GM23338 (cell line): ENCODE data around the gene CFAP126. TPM values are rescaled to one million over a fixed set of nuclear protein-coding genes. Genes with fewer than 3 reads are reported as not detected.
"Not testable (repeated sequence)": the region's sequence is repeated elsewhere in the genome, so short reads cannot be mapped to it uniquely, and the experiment has no call there.

Experiments
- ATAC-seq: fragments of 200-7000 bp; cut with Tn5 transposase; 3 replicates; pipeline ENCODE4 v1.9.1; 2020
- DNase-seq: peaks from one replicate; pipeline ENCODE4 v3.0.0-alpha.2; 2015; ENCODE audit warnings: low spot score
- H2AFZ ChIP-seq: fragments of 200-600 bp; sonication (generic); 2 replicates; pipeline ENCODE4 v1.8.0; 2016; ENCODE audit warnings: antibody characterized with exemption, mild to moderate bottlenecking, moderate library complexity
- H3F3A ChIP-seq: fragments of 200-600 bp; sonication (generic); replicated peaks from 2 replicates; pipeline ENCODE4 v1.8.0; 2017; ENCODE audit warnings: antibody characterized with exemption, mixed run types, low read depth
- H3K27ac ChIP-seq: fragments of 200-600 bp; sonication (generic); 2 replicates; pipeline ENCODE4 v1.6.1; 2016; ENCODE audit warnings: low read depth
- H3K27me3 ChIP-seq: fragments of 200-600 bp; sonication (generic); 2 replicates; pipeline ENCODE4 v1.8.0; 2016; ENCODE audit warnings: mild to moderate bottlenecking, mixed run types, moderate library complexity; ENCODE audit not compliant: insufficient read depth
- H3K36me3 ChIP-seq: fragments of 200-600 bp; sonication (generic); 2 replicates; pipeline ENCODE4 v1.8.0; 2016; ENCODE audit warnings: mild to moderate bottlenecking; ENCODE audit not compliant: insufficient read depth
- H3K4me1 ChIP-seq: fragments of 200-600 bp; sonication (generic); 2 replicates; pipeline ENCODE4 v1.8.0; 2016; ENCODE audit warnings: mild to moderate bottlenecking, moderate library complexity; ENCODE audit not compliant: insufficient read depth
- H3K4me2 ChIP-seq: fragments of 200-600 bp; sonication (generic); 2 replicates; pipeline ENCODE4 v1.7.1; 2017; ENCODE audit warnings: mixed run types
- H3K4me3 ChIP-seq: fragments of 200-600 bp; sonication (generic); 2 replicates; pipeline ENCODE4 v1.6.1; 2016; ENCODE audit warnings: mixed run types
- H3K79me2 ChIP-seq: fragments of 200-600 bp; sonication (generic); replicated peaks from 2 replicates; pipeline ENCODE4 v1.8.0; 2017; ENCODE audit warnings: mild to moderate bottlenecking; ENCODE audit not compliant: insufficient read depth
- H3K9me2 ChIP-seq: fragments of 200-600 bp; sonication (generic); 2 replicates; pipeline ENCODE4 v1.8.0; 2017; ENCODE audit not compliant: insufficient read depth
- H4K20me1 ChIP-seq: fragments of 200-600 bp; sonication (generic); replicated peaks from 2 replicates; pipeline ENCODE4 v1.8.0; 2017; ENCODE audit warnings: mild to moderate bottlenecking; ENCODE audit not compliant: insufficient read depth
- H3K27ac Mint-ChIP-seq: 2 replicates; pipeline ENCODE4 v1.8.0; 2020; ENCODE audit warnings: inconsistent platforms, mild to moderate bottlenecking, moderate library complexity, mixed read lengths
- H3K27me3 Mint-ChIP-seq: 3 replicates; pipeline ENCODE4 v1.8.0; 2022; ENCODE audit warnings: low read depth, mild to moderate bottlenecking, moderate library complexity, mixed read lengths, inconsistent platforms; ENCODE audit not compliant: insufficient read depth, poor library complexity
- H3K36me3 Mint-ChIP-seq: 3 replicates; pipeline ENCODE4 v1.8.0; 2021; ENCODE audit warnings: low read depth, mild to moderate bottlenecking, inconsistent platforms, moderate library complexity, mixed read lengths
- H3K4me1 Mint-ChIP-seq: 3 replicates; pipeline ENCODE4 v1.8.0; 2020; ENCODE audit warnings: mild to moderate bottlenecking, inconsistent platforms, mixed read lengths
- H3K4me3 Mint-ChIP-seq: 3 replicates; pipeline ENCODE4 v1.8.0; 2021; ENCODE audit warnings: moderate library complexity, mild to moderate bottlenecking, inconsistent platforms, mixed read lengths
- H3K9me3 Mint-ChIP-seq: 3 replicates; pipeline ENCODE4 v1.8.0; 2020; ENCODE audit warnings: moderate library complexity, mild to moderate bottlenecking, inconsistent platforms, mixed read lengths
- CREB1 ChIP-seq: fragments of 250-450 bp; sonication (Bioruptor Pico); IDR thresholded peaks from 2 replicates; pipeline ENCODE4 v1.5.0; 2020; ENCODE audit warnings: low read depth, mild to moderate bottlenecking, moderate library complexity
- CTCF ChIP-seq, 2 experiments: fragments of 200-600 bp in 1 of 2; sonication (generic) in 1 of 2; conservative IDR thresholded peaks; 2 replicates each; pipeline versions ENCODE4 v1.5.1 to v1.6.1; 2016 to 2017; ENCODE audit warnings: antibody characterized with exemption in 2 of 2, low read depth in 2 of 2, mild to moderate bottlenecking in 2 of 2, moderate library complexity in 1 of 2
- EZH2 ChIP-seq: fragments of 200-600 bp; sonication (generic); IDR thresholded peaks from one replicate; pipeline ENCODE4 v1.8.0; 2017; ENCODE audit warnings: antibody characterized with exemption, mild to moderate bottlenecking, low read depth; ENCODE audit not compliant: unreplicated experiment
- EZH2phosphoT487 ChIP-seq: fragments of 200-600 bp; sonication (generic); IDR thresholded peaks from one replicate; pipeline ENCODE4 v1.8.1; 2018; ENCODE audit warnings: antibody characterized with exemption; ENCODE audit not compliant: unreplicated experiment
- POLR2AphosphoS5 ChIP-seq: IDR thresholded peaks from 2 replicates; pipeline ENCODE4 v1.6.1; 2016; ENCODE audit warnings: antibody characterized with exemption, low read depth
- STAT1 ChIP-seq: IDR thresholded peaks from one replicate; pipeline ENCODE4 v1.6.1; 2016; ENCODE audit warnings: antibody characterized with exemption; ENCODE audit not compliant: unreplicated experiment
- ZNF114 ChIP-seq: fragments of 250-450 bp; sonication (Bioruptor Pico); IDR thresholded peaks from 2 replicates; pipeline ENCODE4 v1.5.0; 2020; ENCODE audit warnings: mild to moderate bottlenecking, moderate library complexity
- ZNF331 ChIP-seq: fragments of 250-450 bp; sonication (Bioruptor Pico); IDR thresholded peaks from 2 replicates; pipeline ENCODE4 v1.5.0; 2020; ENCODE audit warnings: low read depth, mild to moderate bottlenecking, moderate library complexity
- polyA plus RNA-seq: library from polyadenylated mRNA; unstranded; fragments of >200 nt; fragmentation: Nextera tagmentation; extraction: Ambion mirVana; gene quantifications from 2 replicates; pipeline ENCODE4 v1.2.1, GENCODE V29; 2016
- small RNA-seq: library from RNA; depleted of rRNA; stranded (forward); fragments of <200 nt; gene quantifications from one replicate; pipeline ENCODE3, GENCODE V24; 2014; ENCODE audit warnings: low replicate concordance
- total RNA-seq: library from RNA; depleted of rRNA; stranded (reverse); fragments of >200 nt; shearing (Covaris generic); gene quantifications from 2 replicates; pipeline ENCODE4 v1.2.3, GENCODE V29; 2014; rRNA removed

CFAP126 gene
- total and polyA plus RNA-seq, 2 experiments from 2014 or later = not detected

- TF ChIP-seq ZNF114 (no peak), STAT1 (no peak), POLR2AphosphoS5 (no peak), EZH2 (no peak), ZNF331 (CRISPR knock-in tag) (no peak), CREB1 (no peak), CTCF (conservative IDR thresholded peaks at IDR 0.05; ENCODE audit: low read depth in 2 of 2) (no peak), EZH2phosphoT487 (no peak)
Observed at GRCh38 chr1:161330346-161330745, 37.3 kb downstream of the CFAP126 start (continued).

- no peaks in the 10 kb centered on the region for H3K27me3 ChIP-seq
- no peak for DNase-seq
- no peaks in the 10 kb centered on the region for H3K9me2 ChIP-seq
- H3K36me3 ChIP-seq = peaks cover 22% of the 10 kb centered on the region; the same call in 1 of the 2 replicates
- ATAC-seq = no peak
- TF ChIP-seq ZNF114 = no peak
- no peak for TF ChIP-seq CTCF (conservative IDR thresholded peaks at IDR 0.05; ENCODE audit: low read depth in 2 of 2)
- peaks cover 7% of the 10 kb centered on the region for H4K20me1 ChIP-seq
- Mint-ChIP-seq H3K27me3 (no peaks in the 10 kb centered on the region), H3K9me3 (no peaks in the 10 kb centered on the region), H3K36me3 (peaks cover 28% of the 10 kb centered on the region), H3K4me3 (no peak overlapping the region), H3K27ac (no peak overlapping the region), H3K4me1 (no peaks in the 10 kb centered on the region)
- H3K4me2 ChIP-seq = no peak overlapping the region
- H2AFZ ChIP-seq = no peak overlapping the region
- no peaks in the 10 kb centered on the region for H3K4me1 ChIP-seq
- no peaks in the 10 kb centered on the region for H3F3A ChIP-seq
- H3K4me3 ChIP-seq = no peak overlapping the region
- peaks cover 20% of the 10 kb centered on the region for H3K79me2 ChIP-seq
- H3K27ac ChIP-seq = no peak overlapping the region
Observed at GRCh38 chr1:161324020-161324419, 43.7 kb downstream of the CFAP126 start.

GRCh38 chr1:161315841-161316674, 51.6 kb downstream of the CFAP126 start:
- ATAC-seq, H3K27me3 ChIP-seq, H2AFZ ChIP-seq, H3K36me3 Mint-ChIP-seq, H3F3A ChIP-seq, H3K36me3 ChIP-seq, H3K9me3 Mint-ChIP-seq, H4K20me1 ChIP-seq, DNase-seq, H3K9me2 ChIP-seq, H3K27me3 Mint-ChIP-seq: not testable (repeated sequence)
- 0 out of 2 replicates have a peak overlapping the region, but pooled peaks have one; percentile 1 for H3K27ac ChIP-seq
- peak overlapping the region; percentile 89 for H3K4me2 ChIP-seq
- H3K79me2 ChIP-seq = peaks cover 49% of the 10 kb centered on the region
- peaks cover 25% of the 10 kb centered on the region for H3K4me1 ChIP-seq
- Mint-ChIP-seq H3K4me1 (peaks cover 22% of the 10 kb centered on the region), H3K4me3 (peak overlapping the region; percentile 98), H3K27ac (peak overlapping the region; percentile 29; the same call in 1 of the 2 replicates)
- H3K4me3 ChIP-seq = peak overlapping the region; percentile 91; the same call in 1 of the 2 replicates
- TF ChIP-seq CREB1 = peak; percentile 61; the same call in 1 of the 2 replicates

Small RNA genes lying within 50 kb of the gene (small RNA-seq; reads per million reads assigned to genes)
- gene AL592295.2 = not detected
- gene RNU6-481P = not detected

Other genes starting within 250 kb of the CFAP126 start
- gene PFDN2, start 249.8 kb downstream of the CFAP126 start, total RNA-seq = 19.7 and 45.6 TPM in 2 replicates
- gene PFDN2, start 249.8 kb downstream of the CFAP126 start, polyA plus RNA-seq = 352 and 395 TPM in 2 replicates
- gene NIT1, start 249.8 kb downstream of the CFAP126 start, total RNA-seq = 29.7 and 35.9 TPM in 2 replicates
- gene NIT1, start 249.8 kb downstream of the CFAP126 start, polyA plus RNA-seq = 38.0 and 43.0 TPM in 2 replicates
- 30.2 and 35.3 TPM in 2 replicates for gene DEDD, start 235.2 kb downstream of the CFAP126 start, total RNA-seq
- 20.7 and 22.8 TPM in 2 replicates for gene DEDD, start 235.2 kb downstream of the CFAP126 start, polyA plus RNA-seq
- 41.4 and 57.5 TPM in 2 replicates for gene UFC1, start 213.9 kb downstream of the CFAP126 start, total RNA-seq
- 74.5 and 77.0 TPM in 2 replicates for gene UFC1, start 213.9 kb downstream of the CFAP126 start, polyA plus RNA-seq
- 17.0 and 25.6 TPM in 2 replicates for gene USP21, start 208.4 kb downstream of the CFAP126 start, total RNA-seq
- gene USP21, start 208.4 kb downstream of the CFAP126 start, polyA plus RNA-seq = 17.9 and 20.0 TPM in 2 replicates
- 24.7 and 26.5 TPM in 2 replicates for gene PPOX, start 201.4 kb downstream of the CFAP126 start, total RNA-seq
- gene PPOX, start 201.4 kb downstream of the CFAP126 start, polyA plus RNA-seq = 39.6 and 46.2 TPM in 2 replicates
- 32.4 and 35.8 TPM in 2 replicates for gene B4GALT3, start 190.4 kb downstream of the CFAP126 start, total RNA-seq
- 23.3 and 24.2 TPM in 2 replicates for gene B4GALT3, start 190.4 kb downstream of the CFAP126 start, polyA plus RNA-seq
- gene ADAMTS4, start 168.8 kb downstream of the CFAP126 start, total RNA-seq = 4.7 and 5.2 TPM in 2 replicates
- 1.3 and 1.7 TPM in 2 replicates for gene ADAMTS4, start 168.8 kb downstream of the CFAP126 start, polyA plus RNA-seq
- 94.7 and 131 TPM in 2 replicates for gene NDUFS2, start 165.5 kb downstream of the CFAP126 start, total RNA-seq
- 54.0 and 56.7 TPM in 2 replicates for gene NDUFS2, start 165.5 kb downstream of the CFAP126 start, polyA plus RNA-seq
- gene FCER1G, start 152.6 kb downstream of the CFAP126 start, total RNA-seq = 0.74 TPM in 1 of 2 replicates, not detected in the other
- gene FCER1G, start 152.6 kb downstream of the CFAP126 start, polyA plus RNA-seq = 0.57 and 1.1 TPM in 2 replicates
- not detected in 2 replicates for gene APOA2, start 144.2 kb downstream of the CFAP126 start, total RNA-seq
- gene APOA2, start 144.2 kb downstream of the CFAP126 start, polyA plus RNA-seq = 2.7 TPM in 1 of 2 replicates, not detected in the other
- 12.9 and 22.3 TPM in 2 replicates for gene TOMM40L, start 141.8 kb downstream of the CFAP126 start, total RNA-seq
- gene TOMM40L, start 141.8 kb downstream of the CFAP126 start, polyA plus RNA-seq = 5.9 and 6.8 TPM in 2 replicates
- not detected in 2 replicates for gene NR1I3, start 129.7 kb downstream of the CFAP126 start, total RNA-seq
- 0.40 and 0.50 TPM in 2 replicates for gene NR1I3, start 129.7 kb downstream of the CFAP126 start, polyA plus RNA-seq
- gene PCP4L1, start 109.1 kb downstream of the CFAP126 start, total RNA-seq = 1.4 and 3.8 TPM in 2 replicates
- gene PCP4L1, start 109.1 kb downstream of the CFAP126 start, polyA plus RNA-seq = 1.7 and 2.2 TPM in 2 replicates
- gene MPZ, start 57.9 kb downstream of the CFAP126 start, total RNA-seq = 1.6 and 1.9 TPM in 2 replicates
- 2.2 and 4.0 TPM in 2 replicates for gene MPZ, start 57.9 kb downstream of the CFAP126 start, polyA plus RNA-seq
- gene SDHC, start 53.5 kb downstream of the CFAP126 start, total RNA-seq = 84.4 and 126 TPM in 2 replicates
- 107 and 141 TPM in 2 replicates for gene SDHC, start 53.5 kb downstream of the CFAP126 start, polyA plus RNA-seq
- 1.3 TPM in 1 of 2 replicates, not detected in the other for gene FCGR2A, start 137.6 kb upstream of the CFAP126 start, total RNA-seq
- 0.08 and 0.38 TPM in 2 replicates for gene FCGR2A, start 137.6 kb upstream of the CFAP126 start, polyA plus RNA-seq
- not detected in 2 replicates for gene HSPA6, start 156.7 kb upstream of the CFAP126 start, total RNA-seq
- 0.09 TPM in 1 of 2 replicates, not detected in the other for gene HSPA6, start 156.7 kb upstream of the CFAP126 start, polyA plus RNA-seq
- not detected in 2 replicates for gene FCGR3A, start 181.9 kb upstream of the CFAP126 start, total RNA-seq
- 0.10 TPM in 1 of 2 replicates, not detected in the other for gene FCGR3A, start 181.9 kb upstream of the CFAP126 start, polyA plus RNA-seq